Stomach (tissue), 9 donors: ENCODE measurements around the gene FAM168A. TPM values are rescaled to one million over a fixed set of nuclear protein-coding genes. Genes with fewer than 3 reads are reported as not detected.

Experiments
- DNase-seq, 2 donors: peaks; one replicate each; pipeline versions ENCODE4 v3.0.0 to v3.0.0-alpha.2; 2013 to 2019
- H3K27ac ChIP-seq, 5 donors: fragments of 200-600 bp in 4 of 5; sonication (generic) in 4 of 5; one replicate each; pipeline ENCODE4 v1.5.1; 2013 to 2019; ENCODE audit warnings: mild to moderate bottlenecking in 1 of 5, moderate library complexity in 1 of 5
- H3K27me3 ChIP-seq, 3 donors: fragments of 200-600 bp; sonication (generic); one replicate each; pipeline ENCODE4 v1.5.1; 2017 to 2019; ENCODE audit warnings: mixed run types in 1 of 3
- H3K36me3 ChIP-seq, 4 donors: fragments of 200-600 bp; sonication (generic); 1 replicate in 3 of 4; 2 replicates in 1 of 4; pipeline ENCODE4 v1.5.1; 2016 to 2019
- H3K4me1 ChIP-seq, 4 donors: fragments of 200-600 bp; sonication (generic); one replicate each; pipeline ENCODE4 v1.5.1; 2016 to 2019
- H3K4me3 ChIP-seq, 4 donors: fragments of 200-600 bp; sonication (generic) in 3 of 4; one replicate each; pipeline ENCODE4 v1.5.1; 2016 to 2019; ENCODE audit warnings: mild to moderate bottlenecking in 1 of 4
- H3K9me3 ChIP-seq, 4 donors: fragments of 200-600 bp; sonication (generic); one replicate each; pipeline ENCODE4 v1.5.1; 2016 to 2019
- CTCF ChIP-seq, 7 experiments: fragments of 450-650 bp in 4 of 7; fragments of 200-600 bp in 3 of 7; sonication (generic) in 3 of 7; IDR thresholded peaks; one replicate each; pipeline ENCODE4 v1.5.1; 2016 to 2019; ENCODE audit warnings: antibody characterized with exemption in 7 of 7, control low read depth in 2 of 7, mild to moderate bottlenecking in 1 of 7
- EP300 ChIP-seq: sonication (generic); formaldehyde crosslinking; IDR thresholded peaks from one replicate; pipeline ENCODE4 v1.6.1; 2017; ENCODE audit warnings: antibody characterized with exemption
- POLR2A ChIP-seq, 4 donors: fragments of 450-650 bp; IDR thresholded peaks; one replicate each; pipeline ENCODE4 v1.6.1; 2016; ENCODE audit warnings: antibody characterized with exemption in 4 of 4, control low read depth in 2 of 4, mild to moderate bottlenecking in 1 of 4, moderate library complexity in 1 of 4
- POLR2AphosphoS5 ChIP-seq, 3 donors: sonication (generic); formaldehyde crosslinking; IDR thresholded peaks; one replicate each; pipeline ENCODE4 v1.6.1; 2016; ENCODE audit warnings: antibody characterized with exemption in 3 of 3
- WGBS, 5 donors: extraction: QIAGEN DNeasy Blood & Tissue Kit in 3 of 5; methylation state at CpG; one replicate each; pipeline versions ENCODE4 v1.1.5 to v1.1.7; 2013 to 2018; 5-methylcytosine and 5-hydroxymethylcytosine counted together
- intact Hi-C: fragments of 100-400 bp; cut with DNase I; formaldehyde crosslinking; loops from one replicate; pipeline ENCODE4 v1.15.1; 2023; ENCODE audit warnings: low total_unique reads
- polyA plus RNA-seq, 3 donors: library from polyadenylated mRNA; stranded (reverse); fragments of 200-250 nt; gene quantifications; one replicate each; pipeline ENCODE4 v1.2.3, GENCODE V29; 2013
- total RNA-seq, 5 donors: library from RNA; depleted of rRNA; stranded (reverse); fragments of >200 nt; gene quantifications; one replicate each; pipeline versions ENCODE4 v1.1.0 to v1.2.3, GENCODE V29; 2014 to 2016
- donor health status: healthy with polysubstance abuse.
- donor health status: Bipolar disorder and iron deficiency.
- donor health status: healthy.

FAM168A gene
- total and polyA plus RNA-seq, 8 donors = 4.3 to 25.4 (median 6.3) TPM

- TF ChIP-seq EP300 = no peak
- no peak for TF ChIP-seq CTCF (IDR thresholded peaks at IDR 0.05)
- TF ChIP-seq POLR2A (IDR thresholded peaks at IDR 0.05) = no peak
- TF ChIP-seq POLR2AphosphoS5 (IDR thresholded peaks at IDR 0.05) = no peak
- H3K4me1 ChIP-seq = peaks cover 6 to 44% (median 21%) of the 10 kb centered on the region in 4 donors
- H3K4me3 ChIP-seq = no peak overlapping the region
- no peak for DNase-seq
- no peaks in the 10 kb centered on the region for H3K36me3 ChIP-seq
- H3K27ac ChIP-seq = no peak overlapping the region
- intact Hi-C loops = no loop called here
- 95 to 98% (median 97%) methylated on average over 4 of the region's 4 CpGs for WGBS, 5 donors
- no peaks in the 10 kb centered on the region for H3K27me3 ChIP-seq
- H3K9me3 ChIP-seq = no peaks in the 10 kb centered on the region
These were observed 73.1 kb downstream of the FAM168A start for GRCh38 chr11:73524774-73525173.

DNA sequence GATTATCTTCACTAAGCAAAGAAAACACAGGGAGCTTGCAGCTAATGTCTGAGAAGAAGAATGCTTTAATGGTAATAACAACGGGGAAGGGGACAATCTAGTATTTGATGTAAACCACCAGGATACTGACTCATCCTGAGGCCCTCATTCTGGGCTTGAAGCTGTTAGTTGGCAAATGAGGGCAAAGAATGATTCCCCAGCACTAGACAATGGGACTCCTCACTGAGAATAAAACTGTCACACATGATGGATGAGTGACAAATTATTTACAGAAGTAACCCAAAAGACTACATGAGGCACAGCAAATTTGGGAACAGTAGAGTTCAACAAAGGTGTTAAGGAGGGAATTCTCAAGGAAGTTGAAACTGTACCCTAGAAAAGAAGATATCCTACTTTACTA, 76.3 kb downstream of the FAM168A start:
- 22 to 49% (median 26%) methylated on average over 1 of the region's 1 CpG for whole genome bisulfite sequencing, 5 donors
- H3K4me1 ChIP-seq = peaks cover 0 to 16% (median 0%) of the 10 kb centered on the region in 4 donors

DNA sequence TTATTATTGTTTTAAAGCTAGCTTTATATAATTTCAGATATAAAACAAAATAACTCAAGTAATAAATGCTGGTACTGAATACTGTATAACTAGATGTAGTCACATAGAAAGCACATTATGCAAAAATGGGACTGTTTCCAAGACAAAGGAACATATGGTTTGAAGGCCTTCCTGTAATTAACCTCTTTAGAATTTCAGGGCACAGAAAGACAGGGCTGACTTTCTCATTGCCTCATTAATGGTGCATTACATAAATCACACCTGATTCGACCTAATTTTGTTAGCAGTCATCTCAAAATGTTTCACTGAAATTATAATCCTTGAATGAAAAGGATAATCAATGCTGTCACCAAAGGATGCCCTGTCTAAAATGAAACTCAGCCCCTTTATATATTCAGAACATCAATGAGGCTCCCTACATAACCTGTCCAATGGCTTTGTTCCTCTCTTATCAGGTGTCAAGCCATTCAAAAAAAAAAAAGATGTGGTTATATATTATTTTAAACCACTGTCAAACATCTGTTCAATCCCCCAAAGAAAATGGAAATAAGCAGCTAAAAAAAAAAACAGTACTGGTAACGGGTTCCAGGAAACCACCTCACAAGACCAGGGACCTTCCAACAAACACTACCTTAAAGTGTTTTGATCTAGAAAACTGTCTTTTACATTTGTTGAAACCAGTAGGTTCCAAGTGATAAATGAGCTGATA, 77.4 kb downstream of the FAM168A start:
- peak in 1 of 2 donors; percentile 34 for DNase-seq
- H3K4me1 ChIP-seq = peaks cover 0 to 12% (median 0%) of the 10 kb centered on the region in 4 donors
- H3K4me3 ChIP-seq = no peak overlapping the region
- 48 to 64% (median 55%) methylated on average over 2 of the region's 2 CpGs for WGBS, 5 donors
- TF ChIP-seq EP300 (no peak), POLR2A (IDR thresholded peaks at IDR 0.05) (no peak), CTCF (IDR thresholded peaks at IDR 0.05) (no peak), POLR2AphosphoS5 (IDR thresholded peaks at IDR 0.05) (no peak)
- H3K36me3 ChIP-seq = no peaks in the 10 kb centered on the region
- intact Hi-C loops = no loop called here
- H3K27me3 ChIP-seq = no peaks in the 10 kb centered on the region
- H3K27ac ChIP-seq = no peak overlapping the region
- no peaks in the 10 kb centered on the region for H3K9me3 ChIP-seq

More for the DNA sequence above, 76.3 kb downstream of the FAM168A start:
- TF ChIP-seq CTCF (IDR thresholded peaks at IDR 0.05) (no peak), POLR2AphosphoS5 (IDR thresholded peaks at IDR 0.05) (no peak), EP300 (no peak), POLR2A (IDR thresholded peaks at IDR 0.05) (no peak)
- intact Hi-C loops = no loop called here
- no peaks in the 10 kb centered on the region for H3K9me3 ChIP-seq
- no peak overlapping the region for H3K27ac ChIP-seq
- H3K27me3 ChIP-seq = no peaks in the 10 kb centered on the region
- no peak for DNase-seq
- no peak overlapping the region for H3K4me3 ChIP-seq
- H3K36me3 ChIP-seq = no peaks in the 10 kb centered on the region

GRCh38 chr11:73519266-73519665, 78.6 kb downstream of the FAM168A start:
- no peak overlapping the region for H3K27ac ChIP-seq
- intact Hi-C loops = no loop called here
- TF ChIP-seq POLR2A (IDR thresholded peaks at IDR 0.05) (no peak), POLR2AphosphoS5 (IDR thresholded peaks at IDR 0.05) (no peak), EP300 (no peak), CTCF (IDR thresholded peaks at IDR 0.05) (no peak)
- no peaks in the 10 kb centered on the region for H3K9me3 ChIP-seq
- H3K4me3 ChIP-seq = no peak overlapping the region
- H3K27me3 ChIP-seq = no peaks in the 10 kb centered on the region
- no peak for DNase-seq
- no peaks in the 10 kb centered on the region for H3K36me3 ChIP-seq
- H3K4me1 ChIP-seq = peaks cover 0 to 12% (median 0%) of the 10 kb centered on the region in 4 donors
